DLD1 (cell line): ENCODE measurements around the gene INPP4A.

ENCODE experiments used
- in situ Hi-C: cut with HindIII; loops from 2 replicates; pipeline ENCODE4 v1.10.0; 2017; ENCODE audit warnings: low sequenced_read_pairs

INPP4A gene

DNA sequence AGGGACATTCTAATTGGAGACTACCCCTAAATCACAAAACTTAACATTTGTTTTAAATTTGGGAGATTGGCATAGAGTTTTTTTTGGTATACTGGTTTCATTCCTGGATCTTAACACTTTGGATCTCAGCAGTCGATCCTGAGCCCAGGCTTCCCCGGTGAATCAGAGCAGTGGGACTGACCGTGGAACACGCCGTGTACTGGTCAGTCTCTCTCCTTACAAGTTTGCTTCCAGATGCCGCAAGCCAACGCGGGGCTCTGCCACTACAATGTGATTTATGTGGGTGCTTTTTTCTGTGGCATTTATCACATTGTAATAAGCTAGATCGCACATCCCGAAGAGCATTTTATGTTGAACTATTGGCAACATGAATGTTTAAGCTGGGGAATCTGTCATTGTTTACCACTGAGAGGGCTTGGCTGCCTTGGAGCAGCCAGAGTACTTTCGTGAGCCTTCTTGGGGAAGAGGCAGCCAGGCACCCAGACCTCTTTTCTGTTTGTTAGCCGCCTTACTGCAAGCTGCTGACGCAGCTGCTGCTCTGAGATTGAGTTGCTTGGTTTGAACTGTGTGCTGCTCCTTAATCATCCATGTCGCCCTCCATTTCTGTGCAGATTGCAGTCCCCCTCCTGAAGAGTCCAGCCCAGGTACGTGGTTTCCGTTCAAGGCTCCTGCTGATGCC is 114.3 kb downstream of the INPP4A start:
- in situ Hi-C loops = no loop called here

DNA sequence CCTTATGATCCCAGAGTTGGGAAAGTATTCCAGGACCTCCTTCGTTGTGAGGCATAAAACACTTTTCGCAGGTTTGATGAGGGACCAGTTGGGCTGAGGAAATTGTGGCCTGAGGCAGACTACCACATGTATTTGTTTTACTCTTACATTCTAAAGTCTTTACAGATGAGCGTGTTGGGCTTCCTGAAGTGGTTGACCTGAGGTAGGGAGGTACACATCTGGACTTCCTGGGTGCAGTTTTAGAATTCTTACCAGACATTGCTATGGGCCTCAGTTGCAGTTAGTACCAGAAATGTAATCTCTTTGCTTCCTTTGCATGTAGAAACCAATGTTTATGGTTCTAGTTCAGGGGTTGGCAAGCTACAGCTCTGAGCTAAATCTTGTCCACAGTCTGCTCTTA is 114.9 kb downstream of the INPP4A start:
- in situ Hi-C loops = no loop called here

DNA sequence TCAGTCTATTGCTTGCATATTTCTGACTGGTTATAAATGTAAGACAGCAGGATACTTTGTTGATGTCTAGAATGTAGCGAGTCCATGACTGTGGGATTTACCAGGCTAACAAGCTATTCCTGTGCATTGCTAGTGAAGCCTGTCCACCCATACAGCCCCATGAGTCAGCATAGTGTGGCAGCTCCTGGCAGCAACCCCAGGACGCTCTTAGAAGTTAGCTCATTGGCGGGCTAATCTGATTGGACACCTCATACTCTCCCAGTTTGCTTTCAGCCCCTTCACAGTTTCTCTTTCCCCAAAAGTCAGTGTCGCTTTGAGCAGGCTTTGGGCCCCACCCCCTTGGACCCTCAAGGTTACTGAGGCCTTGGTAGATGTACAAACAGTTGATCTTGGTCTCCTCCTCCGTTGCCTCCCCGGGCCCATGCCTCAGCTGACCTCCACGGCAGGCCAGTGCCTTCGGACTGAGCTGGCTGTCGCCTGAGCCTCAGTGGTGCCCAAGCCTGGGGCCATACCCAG is 115.7 kb downstream of the INPP4A start:
- in situ Hi-C loops = no loop called here

DNA sequence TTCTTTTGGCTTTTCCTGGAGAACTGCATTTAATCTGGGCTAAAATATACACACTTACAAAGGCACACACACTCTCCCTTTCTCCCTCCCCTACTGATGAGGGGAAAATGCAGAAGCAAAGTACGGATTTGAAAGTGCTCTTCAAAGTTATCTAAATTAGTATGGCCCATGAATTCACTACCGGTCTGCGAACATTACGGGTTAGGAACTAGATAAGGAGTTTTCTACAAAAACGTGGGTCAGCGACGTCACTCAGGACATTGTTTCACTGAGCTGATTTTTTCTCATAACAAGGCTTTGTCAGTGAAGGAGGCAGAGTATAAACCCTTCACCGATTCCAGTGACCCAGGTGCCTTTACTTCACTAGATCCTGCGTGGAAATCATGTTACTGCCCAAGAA is 116.4 kb downstream of the INPP4A start:
- in situ Hi-C loops = no loop called here

DNA sequence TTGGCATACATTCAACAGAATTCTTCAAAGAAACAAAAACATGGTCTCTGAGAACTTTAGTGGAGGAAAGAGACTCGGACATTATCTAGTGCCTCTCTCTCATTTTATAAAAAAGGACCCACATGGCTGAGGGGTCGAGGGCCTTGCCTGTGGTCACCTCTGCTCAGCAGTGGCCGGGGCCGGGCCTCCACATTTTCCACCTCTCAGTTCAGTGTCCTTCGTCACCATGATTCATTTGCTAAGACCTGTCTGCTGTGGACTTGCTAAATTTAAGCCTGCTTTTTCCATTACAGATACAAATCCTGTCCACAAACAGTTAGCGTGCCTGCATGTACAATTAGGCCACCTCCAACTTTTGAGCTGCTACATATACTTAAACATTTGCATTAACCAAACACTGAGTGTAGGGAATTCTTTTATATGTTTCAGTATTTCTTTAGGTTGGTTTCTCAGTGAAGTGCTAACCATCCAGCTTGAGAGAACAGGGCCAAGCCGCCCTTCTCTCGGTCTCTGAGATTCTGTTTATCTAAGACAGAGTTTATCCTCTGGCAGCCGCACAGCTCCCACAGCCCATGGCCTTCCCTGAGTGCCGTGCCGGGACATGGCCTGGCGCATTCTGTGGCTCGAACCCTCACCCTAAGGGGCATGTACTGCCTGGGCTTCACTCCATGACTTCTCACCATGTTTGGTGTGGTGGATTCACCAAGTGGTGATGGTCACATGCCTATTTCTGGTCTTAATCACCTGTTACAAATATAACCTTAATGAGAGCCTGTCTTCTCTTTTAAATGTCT is 117.4 kb downstream of the INPP4A start:
- in situ Hi-C loops = no loop called here

DNA sequence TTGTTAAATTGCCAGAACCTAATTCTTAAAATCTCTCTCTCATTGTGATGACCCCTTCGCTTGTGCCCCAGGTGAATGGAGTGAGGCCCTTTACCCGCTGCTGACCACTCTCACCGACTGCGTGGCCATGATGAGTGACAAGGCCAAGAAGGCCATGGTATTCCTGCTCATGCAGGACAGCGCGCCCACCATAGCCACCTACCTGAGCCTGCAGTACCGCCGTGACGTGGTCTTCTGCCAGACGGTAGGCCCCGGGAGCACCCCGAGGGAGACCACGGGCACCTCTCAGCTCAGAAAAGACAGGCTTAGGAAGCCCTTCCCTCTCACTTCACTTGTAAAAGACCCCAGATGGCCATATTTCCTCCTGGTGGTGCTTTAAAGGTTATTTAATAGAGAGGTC is 118.7 kb downstream of the INPP4A start:
- in situ Hi-C loops = no loop called here

DNA sequence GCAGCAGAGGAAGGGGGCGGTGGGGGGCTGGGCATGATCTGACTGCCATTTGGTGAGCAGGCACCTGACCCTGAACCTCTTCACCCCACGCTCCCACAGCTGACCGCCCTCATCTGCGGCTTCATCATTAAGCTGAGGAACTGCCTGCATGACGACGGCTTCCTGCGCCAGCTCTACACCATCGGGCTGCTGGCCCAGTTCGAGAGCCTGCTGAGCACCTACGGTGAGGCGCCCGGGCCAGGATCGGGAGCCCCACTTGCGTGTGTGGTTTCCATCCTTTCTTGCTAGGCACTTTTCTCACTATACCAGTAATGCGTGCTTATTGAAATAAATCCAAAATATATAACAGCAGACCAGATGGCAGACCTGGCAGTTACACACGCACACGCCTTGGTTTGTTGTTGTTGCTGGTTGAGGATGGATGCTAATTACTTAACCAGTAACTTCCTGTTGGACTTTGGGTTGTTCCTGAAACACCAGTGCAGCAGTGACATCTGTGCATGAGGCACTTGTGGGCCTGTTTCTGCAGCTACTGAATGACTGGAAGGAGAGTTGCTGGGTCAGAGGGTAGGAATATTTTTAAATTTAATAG is 120.0 kb downstream of the INPP4A start:
- in situ Hi-C loops = no loop called here

DNA sequence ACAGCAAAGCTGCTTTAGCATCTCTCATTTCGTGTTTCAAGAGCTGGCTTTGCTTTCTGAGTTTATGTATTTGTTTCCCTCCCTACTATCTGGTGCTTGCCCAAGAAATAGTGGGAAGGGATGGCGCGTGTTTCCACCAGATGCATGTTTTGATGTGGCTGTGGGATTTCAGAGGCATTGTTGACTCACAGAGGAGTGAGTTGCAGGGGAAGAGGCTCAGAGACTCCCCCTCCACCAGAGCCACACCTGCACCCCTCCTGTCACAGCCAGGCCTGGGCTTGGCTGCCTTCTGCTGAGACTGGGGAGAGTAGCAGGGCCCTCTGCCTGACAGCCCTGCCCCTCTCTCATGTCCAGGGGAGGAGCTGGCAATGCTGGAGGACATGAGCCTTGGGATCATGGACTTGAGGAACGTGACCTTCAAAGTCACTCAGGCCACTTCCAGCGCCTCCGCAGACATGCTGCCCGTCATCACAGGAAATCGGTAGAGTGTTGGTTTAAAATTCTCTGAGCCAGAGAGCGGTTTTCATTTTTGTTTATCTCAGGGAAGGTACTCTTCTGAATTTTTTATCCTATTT is 120.7 kb downstream of the INPP4A start:
- in situ Hi-C loops = no loop called here

DNA sequence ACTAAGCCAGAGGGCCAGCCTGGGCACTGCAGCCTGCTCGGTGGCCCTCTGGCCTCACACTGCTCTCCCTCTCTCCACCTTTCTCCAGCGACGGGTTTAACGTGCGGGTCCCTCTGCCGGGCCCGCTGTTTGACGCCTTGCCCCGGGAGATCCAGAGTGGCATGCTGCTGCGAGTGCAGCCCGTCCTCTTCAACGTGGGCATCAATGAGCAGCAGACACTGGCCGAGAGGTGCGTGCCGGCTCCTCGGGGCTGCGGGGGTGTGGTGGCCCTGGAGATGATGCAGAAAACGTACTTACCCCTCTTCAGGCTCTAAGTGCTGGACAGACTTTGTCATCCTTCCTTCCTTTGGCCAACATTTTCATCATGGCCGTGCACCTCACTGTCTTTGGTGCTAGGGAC is 121.3 kb downstream of the INPP4A start:
- in situ Hi-C loops = no loop called here

DNA sequence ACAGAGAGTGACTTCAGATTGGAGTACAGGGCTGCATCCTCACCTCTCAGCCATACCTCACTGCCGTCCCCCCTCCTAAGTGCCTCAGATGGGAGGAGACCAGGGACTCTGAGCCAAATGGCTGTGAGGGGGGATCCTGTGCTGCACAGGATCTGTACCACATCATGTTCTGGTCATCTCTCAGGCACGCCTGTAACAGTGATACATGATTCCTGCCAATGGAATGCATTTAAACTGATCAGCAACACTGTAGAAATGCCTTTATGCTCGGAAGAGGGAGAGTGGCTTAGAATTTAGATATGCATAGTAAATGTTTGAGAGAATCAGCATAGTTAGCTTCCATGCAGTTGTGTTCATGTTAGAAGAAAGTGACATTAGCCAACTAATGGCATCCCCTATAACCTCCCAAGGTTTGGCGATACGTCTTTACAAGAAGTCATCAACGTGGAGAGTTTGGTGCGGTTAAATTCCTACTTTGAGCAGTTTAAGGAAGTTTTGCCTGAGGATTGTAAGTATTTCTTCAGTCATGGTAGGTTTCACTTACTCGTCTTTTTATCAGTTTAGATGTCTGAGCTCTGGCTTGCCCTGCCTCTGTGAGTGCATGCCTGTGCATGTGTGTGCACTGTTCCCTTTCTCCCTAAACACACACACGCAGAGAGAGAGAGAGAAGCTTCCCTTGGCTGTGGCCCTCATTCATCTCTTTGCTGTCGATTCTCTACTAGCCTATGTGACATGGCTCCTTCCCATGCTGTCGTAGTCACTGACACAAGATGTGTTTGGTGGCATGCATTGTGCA is 123.7 kb downstream of the INPP4A start:
- in situ Hi-C loops = no loop called here

DNA sequence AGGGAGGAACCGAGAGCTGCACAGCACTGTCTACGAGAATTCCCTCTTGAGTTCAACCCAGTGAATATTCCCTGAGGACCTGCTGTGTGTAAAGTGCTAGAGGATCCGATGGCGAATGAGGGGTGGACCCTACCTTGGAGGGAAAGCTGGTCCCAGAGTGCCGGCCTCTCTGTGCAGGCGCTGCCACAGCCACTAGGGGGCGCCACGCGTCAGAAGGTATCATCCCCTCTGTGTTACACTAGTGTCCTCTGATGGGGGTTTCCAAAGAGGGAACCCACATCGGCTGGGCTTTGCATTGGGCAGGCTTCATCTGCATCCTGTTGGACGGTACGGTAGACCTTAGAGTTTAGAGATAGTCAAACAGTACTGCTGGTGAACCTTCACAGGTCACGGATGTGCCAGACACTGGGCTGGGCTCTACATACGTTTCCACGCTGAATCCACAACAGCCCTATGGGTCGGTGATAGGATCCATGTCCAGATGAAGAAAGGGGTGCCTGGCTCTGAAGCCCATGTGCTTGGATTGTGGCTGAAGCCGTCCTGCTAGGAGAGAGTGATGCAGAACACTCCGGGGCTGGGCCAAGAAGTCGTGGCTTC is 124.6 kb downstream of the INPP4A start:
- in situ Hi-C loops = no loop called here

DNA sequence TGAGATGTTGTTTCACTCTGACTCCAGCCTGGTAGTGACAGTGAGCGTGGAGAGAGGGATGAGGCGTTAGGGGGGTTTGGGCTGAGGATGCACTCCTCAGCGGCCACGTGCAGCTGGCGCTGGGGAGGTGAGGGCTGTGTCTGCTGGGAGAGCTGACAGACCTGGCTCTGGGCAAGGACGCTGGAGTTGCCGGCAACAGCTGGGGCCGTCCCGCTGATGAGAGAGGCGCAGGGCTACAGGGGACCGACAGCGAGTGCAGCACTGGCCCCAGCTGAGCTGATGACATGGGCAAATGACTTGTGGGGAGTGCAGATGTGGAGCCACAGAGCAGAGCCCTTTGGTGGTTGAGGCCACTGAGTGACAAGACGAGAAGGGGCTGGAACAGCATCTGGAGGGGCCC is 125.3 kb downstream of the INPP4A start:
- in situ Hi-C loops = no loop called here

DNA sequence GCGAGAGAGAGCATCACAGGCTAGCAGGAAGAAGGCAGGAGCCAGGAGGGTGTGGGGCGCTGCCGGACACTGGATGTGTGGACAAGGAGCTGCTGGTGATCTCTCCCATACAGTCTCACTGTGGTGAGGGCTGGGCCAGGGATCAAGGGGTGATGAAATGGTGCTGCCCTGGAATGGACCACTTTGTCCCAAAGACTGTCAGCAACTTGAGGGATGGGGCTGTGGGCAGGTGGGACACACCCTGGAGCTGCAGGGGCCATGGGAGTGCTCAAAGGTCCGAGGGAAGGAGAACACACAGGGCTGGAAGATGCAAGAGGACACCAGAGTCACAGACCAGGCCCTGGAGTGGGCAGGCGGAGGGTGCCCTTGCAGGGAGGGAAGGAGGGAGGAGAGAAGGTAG is 125.7 kb downstream of the INPP4A start:
- in situ Hi-C loops = no loop called here

DNA sequence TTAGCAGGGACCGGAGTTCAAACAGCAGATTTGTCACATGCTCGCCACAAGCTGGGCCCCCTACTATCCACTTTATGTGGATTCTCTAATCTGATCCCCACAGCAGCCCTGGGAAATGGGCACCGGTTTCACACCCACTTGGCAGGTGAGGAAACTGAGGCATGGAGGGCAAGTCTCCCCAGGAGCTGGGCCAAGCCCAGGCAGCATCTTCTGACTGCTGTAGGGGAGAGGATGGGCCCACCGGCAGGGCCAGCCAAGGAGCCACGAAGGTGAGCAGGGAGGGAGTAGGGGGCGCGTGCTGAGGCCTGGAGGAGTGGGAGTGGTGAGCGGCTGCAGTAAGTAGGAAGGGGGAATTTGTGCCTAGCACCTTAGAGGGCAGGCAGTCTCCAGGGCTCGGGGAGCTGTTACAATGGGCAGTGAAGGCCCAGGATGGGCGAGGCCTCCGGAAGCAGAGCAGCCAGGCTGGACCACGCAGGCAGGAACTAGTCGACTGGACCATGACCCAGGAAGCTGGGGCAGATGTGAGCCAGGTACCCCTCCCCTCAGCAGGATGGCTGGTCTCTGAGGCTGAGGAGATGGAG is 126.6 kb downstream of the INPP4A start:
- in situ Hi-C loops = no loop called here

DNA sequence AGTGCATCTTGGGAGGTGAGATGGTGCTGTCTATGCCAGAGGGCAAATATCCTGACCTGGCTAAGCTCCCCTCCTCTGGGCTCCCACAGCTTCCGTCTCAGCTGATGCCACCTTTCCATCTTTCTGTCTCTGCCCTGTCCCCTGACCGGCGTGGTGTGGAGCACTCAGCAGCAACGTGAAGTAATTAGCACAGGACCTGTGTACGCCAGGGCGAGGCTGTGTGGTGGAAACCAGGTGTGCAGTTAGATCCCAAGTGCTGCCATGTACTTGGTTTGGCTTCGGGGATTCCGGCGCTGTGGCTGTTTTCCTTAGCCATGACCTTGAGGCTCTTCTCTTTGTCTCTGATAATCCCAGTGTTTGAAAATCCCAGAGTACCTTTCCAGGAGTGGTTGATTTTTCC is 127.1 kb downstream of the INPP4A start:
- in situ Hi-C loops = no loop called here

DNA sequence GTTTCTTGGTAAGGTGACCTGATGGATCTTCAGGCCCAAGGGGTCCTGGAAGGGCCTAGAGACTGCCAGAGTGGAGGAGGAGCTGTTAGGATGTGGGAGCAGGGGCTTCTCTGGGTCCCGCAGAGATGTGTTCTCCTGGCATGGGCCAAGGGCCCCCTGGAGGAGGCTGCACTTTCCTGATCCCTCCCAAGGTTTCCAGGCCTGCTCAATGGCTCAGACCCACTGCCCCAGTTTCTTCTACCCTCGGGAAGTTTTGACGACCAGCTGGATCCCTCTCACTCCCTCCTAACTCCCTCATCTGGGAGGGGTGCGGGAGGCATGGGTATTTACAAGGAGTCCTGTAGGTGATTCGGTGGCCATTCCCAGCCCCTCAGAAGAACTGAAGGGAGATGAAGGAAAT is 127.6 kb downstream of the INPP4A start:
- in situ Hi-C loops = no loop called here

DNA sequence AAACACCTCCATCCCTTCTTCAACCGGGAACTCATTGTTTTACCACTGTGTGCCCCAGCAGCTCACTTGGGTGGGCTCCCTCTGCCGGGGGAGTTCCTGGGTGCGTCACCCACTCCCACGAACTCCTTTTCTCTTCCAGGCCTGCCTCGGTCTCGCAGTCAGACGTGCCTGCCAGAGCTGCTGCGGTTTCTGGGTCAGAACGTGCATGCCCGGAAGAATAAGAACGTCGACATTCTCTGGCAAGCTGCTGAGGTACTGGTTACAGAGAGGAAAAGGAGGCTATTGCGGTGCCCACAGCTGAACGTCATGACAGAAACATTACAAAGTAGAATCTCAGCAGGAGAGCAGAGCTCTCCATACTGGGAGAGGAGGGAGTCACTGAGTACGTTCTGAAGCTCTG is 128.0 kb downstream of the INPP4A start:
- in situ Hi-C loops = no loop called here

DNA sequence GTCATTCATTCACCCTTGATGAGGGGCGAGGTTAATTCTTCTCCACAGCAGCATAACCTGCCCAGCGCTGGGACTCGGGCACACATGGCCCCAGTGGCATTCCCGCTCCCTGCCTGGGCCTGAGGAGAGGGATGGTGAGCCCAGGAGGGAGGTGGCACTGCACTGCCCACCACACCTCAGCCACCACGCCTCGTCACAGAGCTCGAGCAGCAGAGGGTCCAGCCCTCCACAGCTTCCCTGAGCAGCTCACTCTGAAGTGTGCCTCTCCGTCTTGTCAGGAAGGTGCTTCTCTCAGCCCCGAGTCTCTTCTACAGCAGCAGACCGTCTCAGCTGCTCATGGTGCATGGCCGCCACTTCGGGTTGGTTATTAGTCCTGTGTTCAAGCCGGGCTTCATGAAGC is 128.8 kb downstream of the INPP4A start:
- in situ Hi-C loops = no loop called here

DNA sequence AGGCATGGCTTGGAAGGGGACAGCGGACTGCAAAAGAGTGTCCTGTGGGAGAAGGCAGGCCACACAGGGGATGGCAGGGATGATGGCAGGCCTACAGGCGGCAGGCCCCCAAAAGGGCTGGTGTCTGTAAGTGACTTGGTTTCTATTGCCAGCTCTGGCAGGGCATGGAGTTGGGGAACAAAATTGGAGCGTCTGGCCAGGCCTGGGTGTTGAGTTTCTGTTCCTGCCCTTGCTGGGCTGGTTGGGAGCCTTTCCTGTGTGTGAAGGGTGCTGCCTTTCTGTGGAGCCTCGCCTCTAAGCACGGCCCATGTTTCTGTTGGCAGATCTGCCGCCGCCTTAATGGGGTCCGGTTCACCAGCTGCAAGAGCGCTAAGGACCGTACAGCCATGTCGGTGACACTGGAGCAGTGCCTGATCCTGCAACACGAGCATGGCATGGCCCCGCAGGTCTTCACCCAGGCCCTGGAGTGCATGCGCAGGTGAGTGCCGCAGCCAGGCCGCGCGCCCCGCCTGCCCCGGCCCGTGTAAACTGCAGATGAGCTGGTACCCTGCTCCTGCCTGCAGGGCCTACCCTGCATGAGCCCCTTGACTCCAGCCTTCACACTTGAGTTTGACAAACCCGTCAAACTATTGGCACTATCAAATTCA is 132.1 kb downstream of the INPP4A start:
- in situ Hi-C loops = no loop called here

DNA sequence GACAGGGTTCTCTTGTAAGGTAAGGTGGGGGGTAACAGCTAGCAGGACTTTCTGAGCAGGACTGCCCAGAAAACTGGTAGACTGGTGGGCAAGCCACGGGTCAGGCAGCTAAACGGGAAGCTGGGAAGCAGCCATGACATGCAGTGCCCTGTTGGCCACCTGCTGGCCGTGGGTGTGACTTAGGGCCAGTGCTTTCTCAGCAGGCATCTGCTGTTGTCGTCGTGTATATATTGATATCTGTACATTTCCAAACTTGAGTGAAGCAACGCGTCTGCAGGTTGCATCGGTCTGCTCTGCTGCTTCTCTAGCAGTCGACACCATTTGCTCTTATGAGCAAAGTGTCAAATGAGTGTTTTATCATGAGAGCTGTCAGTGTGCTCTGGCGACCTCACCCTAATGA is 132.7 kb downstream of the INPP4A start:
- in situ Hi-C loops = no loop called here
